Mucosa of gallbladder (tissue), 1 donor: ENCODE results near the gene CELSR3. TPM values are rescaled to one million over a fixed set of nuclear protein-coding genes. Genes with fewer than 3 reads are reported as not detected.

Experiments used
- DNase-seq: peaks from one replicate; pipeline ENCODE4 v3.0.0-alpha.2; 2020; ENCODE audit warnings: low spot score
- total RNA-seq: library from RNA; stranded (reverse); gene quantifications from one replicate; pipeline ENCODE4 v1.2.1, GENCODE V29; 2021
- donor health status: DM: no; HTN: no; CAD: no.

Gene CELSR3
- total RNA-seq, 1 donor from 2014 or later: 0.75 TPM

GRCh38 chr3:48600711-48601621 is 61.7 kb downstream of the CELSR3 start:
- no peak for DNase-seq

- DNase-seq: no peak
These were observed 63.0 kb downstream of the CELSR3 start for GRCh38 chr3:48599509-48600285.

GRCh38 chr3:48599077-48599501 is 63.6 kb downstream of the CELSR3 start:
- no peak for DNase-seq

- peak; percentile 52 for DNase-seq
These were observed 64.2 kb downstream of the CELSR3 start for GRCh38 chr3:48598323-48599076.

GRCh38 chr3:48597408-48597800 is 65.3 kb downstream of the CELSR3 start:
- no peak for DNase-seq

- DNase-seq: no peak
These were observed 65.8 kb downstream of the CELSR3 start for GRCh38 chr3:48596676-48597407.

- no peak for DNase-seq
These were observed 66.5 kb downstream of the CELSR3 start for GRCh38 chr3:48596157-48596556.

- DNase-seq: peak; percentile 18
These were observed 67.1 kb downstream of the CELSR3 start for GRCh38 chr3:48595526-48596121.

GRCh38 chr3:48595075-48595525 is 67.6 kb downstream of the CELSR3 start, which contains the start of gene COL7A1:
Gene COL7A1 (minus strand): TSS chr3:48595329. CDS start chr3:48595159, 170 bp downstream.
- no peak for DNase-seq

- DNase-seq: no peak
These were observed 68.2 kb downstream of the CELSR3 start for GRCh38 chr3:48594417-48595049.

GRCh38 chr3:48593337-48593736 is 69.3 kb downstream of the CELSR3 start:
- DNase-seq: no peak

- no peak for DNase-seq
These were observed 70.1 kb downstream of the CELSR3 start for GRCh38 chr3:48592519-48593087.

GRCh38 chr3:48591886-48592518 is 70.7 kb downstream of the CELSR3 start:
- DNase-seq: no peak

- DNase-seq: no peak
These were observed 71.2 kb downstream of the CELSR3 start for GRCh38 chr3:48591436-48591835.

- DNase-seq: no peak
These were observed 74.5 kb downstream of the CELSR3 start for GRCh38 chr3:48588230-48588629.

GRCh38 chr3:48587686-48588085 is 75.0 kb downstream of the CELSR3 start:
- DNase-seq: no peak
